Progenitor cell of endocrine pancreas (in vitro differentiated cells): ENCODE measurements around the gene HNRNPH3. TPM values are rescaled to one million over a fixed set of nuclear protein-coding genes. Genes with fewer than 3 reads are reported as not detected.

Experiments used
- DNase-seq: peaks from one replicate; pipeline ENCODE4 v3.0.0; 2021; ENCODE audit warnings: low spot score; ENCODE audit not compliant: unreplicated experiment
- H3K27ac Mint-ChIP-seq: 2 replicates; pipeline ENCODE4 v1.8.0; 2021; ENCODE audit warnings: mild to moderate bottlenecking, moderate library complexity, mixed read lengths
- H3K27me3 Mint-ChIP-seq: 2 replicates; pipeline ENCODE4 v1.8.0; 2021; ENCODE audit warnings: mixed read lengths
- H3K36me3 Mint-ChIP-seq: 2 replicates; pipeline ENCODE4 v1.8.0; 2022; ENCODE audit warnings: mixed read lengths; ENCODE audit not compliant: insufficient read depth
- H3K4me1 Mint-ChIP-seq: 2 replicates; pipeline ENCODE4 v1.8.0; 2021; ENCODE audit warnings: low read depth, mixed read lengths
- H3K4me3 Mint-ChIP-seq: 2 replicates; pipeline ENCODE4 v1.8.0; 2021; ENCODE audit warnings: low read depth, mild to moderate bottlenecking, moderate library complexity, mixed read lengths
- H3K9me3 Mint-ChIP-seq: 2 replicates; pipeline ENCODE4 v1.8.0; 2021; ENCODE audit warnings: low read depth, mixed read lengths
- CTCF ChIP-seq: fragments of 200-600 bp; sonication (generic); IDR thresholded peaks from one replicate; pipeline ENCODE4 v1.5.0; 2021; ENCODE audit warnings: antibody characterized with exemption, mild to moderate bottlenecking; ENCODE audit not compliant: unreplicated experiment
- total RNA-seq: library from RNA; stranded (reverse); gene quantifications from 2 replicates; pipeline ENCODE4 v1.2.1, GENCODE V29; 2021

Gene HNRNPH3
- total RNA-seq, 1 donor from 2014 or later, result 222 TPM

- no peak for TF ChIP-seq CTCF
- Mint-ChIP-seq H3K4me3 (no peak overlapping the region), H3K27ac (no peak overlapping the region), H3K27me3 (no peaks in the 10 kb centered on the region), H3K36me3 (peaks cover 16% of the 10 kb centered on the region), H3K9me3 (no peaks in the 10 kb centered on the region), H3K4me1 (no peaks in the 10 kb centered on the region)
- no peak for DNase-seq
These were observed 27.3 kb downstream of the HNRNPH3 start for GRCh38 chr10:68359189-68359588.

- Mint-ChIP-seq H3K9me3 (no peaks in the 10 kb centered on the region), H3K27me3 (no peaks in the 10 kb centered on the region), H3K4me3 (no peak overlapping the region), H3K36me3 (peaks cover 13% of the 10 kb centered on the region), H3K4me1 (no peaks in the 10 kb centered on the region), H3K27ac (no peak overlapping the region)
- no peak for TF ChIP-seq CTCF
- no peak for DNase-seq
These were observed 30.7 kb downstream of the HNRNPH3 start for GRCh38 chr10:68362590-68362989.

GRCh38 chr10:68364101-68364886 is 32.4 kb downstream of the HNRNPH3 start:
- no peak overlapping the region for H3K27ac Mint-ChIP-seq
- TF ChIP-seq CTCF, result no peak

DNA sequence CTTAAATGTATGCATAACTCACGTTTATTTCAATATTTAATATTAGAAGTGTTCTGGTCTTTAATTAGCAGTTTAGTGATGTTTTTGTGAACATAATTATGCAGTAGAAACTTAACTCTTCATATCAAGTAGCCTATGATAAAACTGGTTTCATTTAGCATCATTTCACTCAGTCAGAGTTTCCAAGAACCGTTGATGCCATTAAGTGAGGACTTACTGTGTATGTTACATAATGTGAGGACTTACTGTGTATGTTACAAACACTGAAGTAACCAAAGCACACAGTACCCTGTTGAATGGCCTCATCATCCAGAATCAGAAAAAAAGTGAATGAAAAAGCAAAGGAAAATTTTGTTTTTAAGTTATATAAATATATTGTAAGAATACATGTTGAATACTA is 33.7 kb downstream of the HNRNPH3 start:
- Mint-ChIP-seq H3K9me3 (peaks cover 3% of the 10 kb centered on the region), H3K4me3 (no peak overlapping the region), H3K4me1 (no peaks in the 10 kb centered on the region), H3K27me3 (no peaks in the 10 kb centered on the region), H3K36me3 (peaks cover 15% of the 10 kb centered on the region), H3K27ac (no peak overlapping the region)
- no peak for DNase-seq
- TF ChIP-seq CTCF, result no peak

More at GRCh38 chr10:68364101-68364886, 32.4 kb downstream of the HNRNPH3 start:
- no peaks in the 10 kb centered on the region for H3K4me1 Mint-ChIP-seq
- no peaks in the 10 kb centered on the region for H3K9me3 Mint-ChIP-seq
- DNase-seq, result no peak
- H3K4me3 Mint-ChIP-seq, result no peak overlapping the region
- no peaks in the 10 kb centered on the region for H3K27me3 Mint-ChIP-seq
- peaks cover 9% of the 10 kb centered on the region for H3K36me3 Mint-ChIP-seq

DNA sequence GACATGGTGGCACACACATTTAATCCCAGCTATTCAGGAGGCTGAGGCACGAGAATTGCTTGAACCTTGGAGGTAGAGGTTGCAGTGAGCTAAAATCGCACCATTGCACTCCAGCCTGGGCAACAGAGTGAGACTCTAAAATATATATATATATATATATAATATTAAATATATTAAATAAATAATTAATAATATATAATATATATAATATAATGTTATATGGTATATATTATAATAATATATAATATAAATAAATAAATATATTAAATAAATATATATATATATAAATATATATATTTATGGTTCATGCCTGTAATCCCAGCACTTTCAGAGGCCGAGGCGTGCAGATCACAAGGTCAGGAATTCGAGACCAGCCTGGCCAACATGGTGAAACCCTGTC is 34.7 kb downstream of the HNRNPH3 start:
- H3K9me3 Mint-ChIP-seq, result peaks cover 7% of the 10 kb centered on the region
- H3K36me3 Mint-ChIP-seq, result peaks cover 18% of the 10 kb centered on the region
- H3K4me3 Mint-ChIP-seq, result no peak overlapping the region
- H3K4me1 Mint-ChIP-seq, result no peaks in the 10 kb centered on the region
- no peak for TF ChIP-seq CTCF
- H3K27me3 Mint-ChIP-seq, result no peaks in the 10 kb centered on the region
- DNase-seq, result no peak
- no peak overlapping the region for H3K27ac Mint-ChIP-seq
